GM19455 (cell line): ENCODE measurements around the gene SPTB.

Source experiments
- ATAC-seq: cut with Tn5 transposase; IDR thresholded peaks from one replicate; pipeline ENCODE4 v1.9.1; 2021; ENCODE audit not compliant: unreplicated experiment

SPTB gene

DNA sequence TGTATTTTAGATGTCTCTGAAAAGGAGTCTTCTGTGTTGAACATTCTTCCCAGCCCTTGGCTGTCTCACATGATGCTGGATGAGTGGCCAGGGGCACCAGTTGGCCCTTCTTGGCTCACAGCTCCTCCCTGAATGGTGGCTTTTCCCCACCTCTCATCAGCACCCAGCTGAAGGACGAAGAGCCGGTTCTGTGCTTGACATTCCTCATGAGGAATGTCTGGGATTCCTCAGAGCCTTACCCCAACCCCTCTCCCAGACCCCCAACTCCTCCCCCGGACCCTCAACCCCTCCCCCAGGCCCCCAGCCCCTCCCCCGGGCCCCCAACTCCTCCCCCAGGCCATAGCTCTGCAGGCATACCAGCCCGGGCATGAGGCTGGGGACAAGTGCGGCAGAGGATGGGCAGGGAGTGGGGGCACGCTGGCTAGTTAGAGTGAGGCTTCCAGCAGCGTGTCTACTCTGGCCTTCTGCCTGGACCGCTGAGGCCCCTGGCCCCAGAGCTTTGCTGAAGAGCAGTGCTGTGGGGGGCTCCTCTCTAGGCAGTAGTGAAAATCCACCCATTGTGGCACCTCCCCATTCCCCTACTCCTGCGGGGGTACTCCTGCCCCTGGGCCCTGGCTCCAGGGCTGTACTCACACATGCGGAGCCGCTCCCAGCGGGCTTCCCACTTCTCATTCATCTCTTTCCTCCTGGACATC is 111.2 kb downstream of the SPTB start:
- no peak for ATAC-seq

- no peak for ATAC-seq
These were observed 112.3 kb downstream of the SPTB start for GRCh38 chr14:64767215-64767964.

- no peak for ATAC-seq
These were observed 113.1 kb downstream of the SPTB start for GRCh38 chr14:64766430-64767151.

DNA sequence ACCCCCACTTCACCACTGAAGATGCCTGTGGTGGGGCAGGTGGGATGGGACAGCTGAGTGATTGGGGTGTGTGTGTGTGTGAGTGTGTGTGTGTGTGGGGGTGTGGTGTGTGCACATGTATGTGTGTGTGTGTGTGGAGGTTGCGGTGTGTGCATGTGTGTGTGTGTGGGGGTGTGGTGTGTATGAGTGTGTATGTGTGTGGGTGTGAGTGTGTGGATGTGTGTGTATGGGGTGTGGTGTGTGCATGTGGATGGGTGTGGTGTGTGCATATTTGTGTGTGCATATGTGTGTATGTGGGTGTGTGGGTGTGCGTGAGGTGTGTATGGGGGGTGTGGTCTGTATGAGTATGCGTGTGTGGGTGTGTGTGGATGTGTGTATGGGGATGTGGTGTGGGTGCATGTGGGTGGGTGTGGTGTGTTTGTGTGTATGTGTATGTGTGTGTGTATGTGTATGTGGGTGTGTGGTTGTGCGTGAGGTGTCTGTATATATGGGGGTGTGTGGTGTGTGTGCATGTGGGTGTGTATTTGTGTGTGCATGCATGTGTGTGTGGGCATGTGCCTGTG is 113.9 kb downstream of the SPTB start:
- ATAC-seq = no peak

DNA sequence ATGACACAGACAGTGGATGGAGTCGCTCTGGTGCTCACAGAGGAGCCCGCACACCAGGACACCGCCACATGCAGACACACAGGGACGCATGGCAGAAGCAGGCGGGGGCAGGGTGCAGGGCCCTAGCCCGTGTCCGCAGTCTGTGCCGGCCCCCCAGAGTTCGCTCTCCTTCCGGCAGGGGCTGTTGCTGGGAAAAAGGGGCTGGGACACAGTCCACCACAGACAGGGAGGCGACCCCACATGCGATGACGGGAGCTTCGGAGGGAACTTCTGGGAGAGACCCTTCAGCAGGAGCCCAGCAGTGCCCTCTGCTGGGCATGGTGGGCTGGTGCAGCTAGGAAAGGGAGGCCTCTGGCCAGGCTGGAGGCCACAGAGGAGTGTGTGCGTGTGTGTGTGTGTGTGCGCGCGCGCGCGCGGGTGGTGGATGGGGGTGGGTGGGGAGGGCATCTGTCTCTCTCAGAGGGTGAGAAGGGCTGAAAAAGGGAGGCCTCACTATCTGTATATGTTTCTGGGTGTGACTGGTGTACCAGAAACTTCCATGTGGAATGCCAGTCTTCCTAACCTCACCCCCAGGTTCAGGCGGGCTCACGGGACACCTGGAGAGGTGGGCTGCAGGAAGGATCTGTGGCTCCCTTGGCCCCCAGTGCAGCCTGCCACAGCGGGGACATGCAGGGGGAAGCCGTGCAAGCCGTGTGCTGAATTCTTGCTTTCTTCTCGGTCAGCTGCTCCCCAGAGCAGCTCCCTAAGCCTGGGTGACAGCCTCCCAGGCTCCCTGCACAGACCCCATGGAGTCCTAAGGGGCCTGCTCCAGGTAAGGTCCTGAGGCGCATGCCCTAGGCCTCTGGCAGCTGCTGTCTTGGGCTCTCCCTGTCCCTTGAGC is 114.8 kb downstream of the SPTB start:
- ATAC-seq = no peak

DNA sequence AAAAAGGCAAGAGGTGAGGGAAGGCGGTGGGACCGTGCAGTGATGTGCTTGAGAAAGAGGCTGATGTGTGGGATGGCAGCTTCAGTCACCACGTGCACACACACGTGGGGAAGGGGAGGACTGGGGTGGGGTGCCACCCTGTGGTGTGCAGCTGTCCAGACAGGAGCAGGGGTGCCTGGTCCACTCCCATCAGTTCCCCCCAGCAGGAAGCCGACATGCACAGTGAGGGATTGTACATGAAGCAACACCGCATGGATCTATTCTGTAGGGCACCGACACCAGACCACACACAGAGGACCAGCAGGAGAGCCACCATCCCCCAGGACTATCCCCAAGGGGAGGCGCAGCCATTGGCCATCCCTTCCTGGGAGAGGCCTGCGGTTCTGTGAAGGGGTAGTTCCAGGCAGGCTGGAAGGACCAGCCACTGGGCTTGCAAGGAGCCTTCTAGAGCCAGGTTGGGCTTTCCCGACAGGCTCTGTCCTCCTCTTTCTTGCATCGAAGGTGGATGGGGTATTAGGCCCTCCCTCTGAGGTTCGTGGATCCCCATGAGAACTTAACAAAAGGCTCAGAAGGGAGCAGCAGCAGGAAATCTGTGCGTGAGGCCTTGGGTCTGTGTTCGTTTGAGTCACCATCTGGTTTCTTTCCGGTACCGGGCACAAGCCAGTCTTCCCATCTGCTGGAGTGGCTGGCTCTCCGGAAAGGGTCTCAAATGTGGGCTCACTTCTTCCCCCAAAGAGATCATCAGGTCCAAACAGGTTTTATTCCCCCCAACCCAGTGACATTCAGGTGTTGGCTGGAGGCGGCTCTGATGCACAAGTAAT is 115.7 kb downstream of the SPTB start:
- no peak for ATAC-seq

DNA sequence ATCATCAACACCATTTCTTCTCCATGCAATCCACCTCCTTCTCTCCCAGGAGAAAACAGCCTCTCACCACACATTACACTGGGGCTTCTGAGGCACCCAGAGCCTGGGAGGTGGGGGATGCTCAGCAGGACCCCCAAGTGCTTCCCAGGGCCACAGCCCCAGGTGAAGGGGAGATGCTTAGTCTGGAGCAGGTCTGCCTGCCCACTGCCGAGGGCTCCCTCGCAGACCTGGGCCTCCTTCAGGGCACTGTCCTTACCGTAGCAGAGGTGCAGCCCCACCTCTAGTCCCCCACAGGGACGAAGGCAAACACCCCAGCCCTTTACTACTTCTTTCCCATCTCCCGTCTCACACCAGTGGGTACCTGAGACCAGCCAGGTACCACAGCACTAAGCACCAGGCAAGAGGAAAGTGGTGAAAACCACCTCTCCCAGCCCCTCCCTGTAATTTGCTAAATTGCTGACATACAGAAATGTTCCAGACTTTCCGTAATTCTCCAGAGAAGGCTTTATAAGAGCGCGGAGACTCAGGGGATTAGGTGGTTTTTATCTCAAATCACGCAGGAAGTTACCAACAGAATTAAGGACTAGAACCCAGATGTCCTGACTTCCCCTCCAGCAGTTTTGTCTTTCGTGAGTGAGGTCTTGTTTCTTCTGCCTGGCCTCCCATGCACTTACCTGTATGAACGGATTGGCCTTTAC is 116.5 kb downstream of the SPTB start:
- ATAC-seq = no peak

GRCh38 chr14:64762044-64763034 is 117.4 kb downstream of the SPTB start:
- no peak for ATAC-seq

DNA sequence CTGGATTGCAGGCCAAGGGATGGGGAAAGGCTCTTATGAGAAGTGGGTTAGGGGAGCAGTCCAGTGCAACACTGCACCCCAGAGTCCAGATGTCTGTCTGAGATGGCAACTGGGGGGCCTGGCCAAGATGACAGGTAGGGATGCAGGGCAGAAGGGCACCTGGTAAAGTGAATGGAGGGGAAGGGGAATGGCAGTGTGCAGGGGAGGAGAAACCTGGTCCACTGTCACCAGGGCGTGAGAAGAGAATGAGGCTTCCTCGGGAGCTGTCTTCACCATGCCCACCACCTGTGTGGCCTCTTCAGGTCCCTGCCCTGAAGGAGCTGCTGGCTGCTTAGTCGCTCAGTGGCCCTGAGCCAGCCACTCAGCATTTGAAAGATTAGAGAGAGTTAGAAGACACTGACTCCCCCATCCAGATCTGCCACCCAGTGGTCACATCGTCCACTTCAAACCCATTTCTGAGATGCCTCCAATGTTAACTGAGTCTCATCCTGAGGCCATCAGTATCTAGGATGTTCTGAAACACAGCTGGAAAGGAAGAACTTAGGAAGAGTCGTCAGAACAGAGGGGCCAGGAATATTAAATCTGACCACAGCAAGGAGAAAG is 118.2 kb downstream of the SPTB start:
- no peak for ATAC-seq

- ATAC-seq = no peak
These were observed 118.8 kb downstream of the SPTB start for GRCh38 chr14:64760916-64761315.

DNA sequence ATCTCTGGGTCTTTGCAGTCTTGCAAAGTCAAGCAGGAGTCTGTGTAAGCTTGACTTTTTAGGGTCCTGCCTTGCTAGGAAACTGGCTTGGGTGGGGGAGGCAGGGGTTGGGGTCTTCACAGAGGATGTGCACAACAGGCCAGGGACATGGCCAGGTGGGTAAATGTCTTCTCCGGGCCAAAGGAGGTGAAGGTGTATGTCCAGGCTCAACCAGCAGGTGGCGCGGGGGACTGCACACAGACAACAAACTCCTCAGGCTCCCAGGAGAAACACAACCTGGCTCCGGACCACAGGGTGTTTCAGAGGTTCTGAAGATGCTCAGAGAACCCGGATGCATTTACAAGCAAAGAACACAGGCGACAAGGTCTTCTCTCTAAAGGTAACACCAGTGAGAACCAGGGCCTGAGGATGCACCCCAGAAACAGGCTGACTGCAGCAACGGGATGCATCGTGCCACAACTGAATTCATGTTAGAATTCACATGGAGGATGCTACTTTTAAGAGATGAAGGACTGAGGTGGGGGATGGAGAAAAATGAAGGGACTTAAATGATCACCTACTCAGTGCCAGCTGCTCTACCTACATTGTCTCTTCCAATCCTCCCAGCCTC is 119.5 kb downstream of the SPTB start:
- ATAC-seq = no peak

- ATAC-seq = no peak
These were observed 120.2 kb downstream of the SPTB start for GRCh38 chr14:64759555-64759938.

DNA sequence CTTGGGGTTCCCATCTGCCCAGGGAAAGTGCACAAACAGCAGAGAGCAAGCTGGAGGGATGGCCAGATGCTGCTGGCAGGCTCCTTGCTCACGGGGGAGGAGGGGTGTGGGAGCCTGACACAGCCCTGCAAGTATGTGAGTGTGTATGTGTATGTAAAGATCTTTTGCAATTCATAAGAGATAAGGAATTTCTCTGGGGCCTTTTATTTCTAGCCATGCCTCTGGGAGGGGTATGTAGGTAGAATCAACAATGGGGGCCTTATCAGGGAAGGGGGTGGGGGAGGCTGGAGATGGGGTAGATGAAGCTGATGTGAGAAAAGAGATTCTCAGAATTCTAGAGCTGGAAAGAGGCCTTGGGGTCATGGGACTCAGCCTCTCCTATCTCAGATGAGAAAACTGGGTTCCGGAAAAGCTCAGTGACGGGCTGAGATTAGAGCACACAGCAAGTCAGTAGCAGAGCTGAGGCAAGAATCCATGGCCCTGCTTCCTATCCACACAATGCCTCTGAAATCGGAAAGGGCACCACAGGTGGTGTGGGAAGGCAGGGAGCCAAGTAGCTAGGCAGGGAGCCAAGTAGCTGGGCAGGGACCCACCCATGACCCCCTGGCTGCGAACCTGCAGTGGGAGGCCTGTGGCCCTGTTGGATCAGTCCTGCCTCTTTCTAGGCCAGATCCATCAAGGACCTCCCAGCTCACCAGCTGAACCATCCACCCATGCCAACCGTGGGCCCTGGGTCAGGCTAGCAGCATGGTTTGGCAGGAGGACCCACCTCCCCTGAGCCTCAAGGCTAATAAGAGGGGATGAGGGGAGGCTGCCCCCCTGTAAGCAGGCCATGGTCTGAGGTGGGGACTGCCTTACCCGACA is 120.8 kb downstream of the SPTB start:
- ATAC-seq = no peak

DNA sequence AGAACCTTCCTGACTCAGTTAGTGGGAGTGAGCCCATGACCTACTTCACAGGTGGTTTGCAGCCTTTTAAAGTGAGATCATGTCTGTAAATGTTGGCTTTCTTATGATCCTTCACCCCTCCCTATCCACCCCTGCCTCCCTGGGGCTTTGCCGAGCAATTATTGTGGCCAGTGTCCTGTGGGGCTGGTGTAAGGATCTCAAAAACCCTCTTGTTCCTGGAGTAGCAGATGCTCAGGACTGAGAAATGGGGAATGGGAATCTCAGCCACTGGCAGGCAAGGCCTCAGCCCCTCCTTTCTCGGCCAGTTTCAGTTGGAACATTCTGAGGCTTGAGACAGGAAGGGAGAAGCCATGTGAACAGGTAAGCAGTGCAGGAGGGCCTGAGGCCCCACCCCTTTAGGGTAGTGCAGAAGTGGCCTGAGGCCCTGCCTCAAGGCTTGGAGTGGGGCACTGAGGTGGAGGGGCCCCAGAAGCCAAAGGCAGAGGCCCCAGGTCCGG is 121.6 kb downstream of the SPTB start:
- ATAC-seq = no peak

DNA sequence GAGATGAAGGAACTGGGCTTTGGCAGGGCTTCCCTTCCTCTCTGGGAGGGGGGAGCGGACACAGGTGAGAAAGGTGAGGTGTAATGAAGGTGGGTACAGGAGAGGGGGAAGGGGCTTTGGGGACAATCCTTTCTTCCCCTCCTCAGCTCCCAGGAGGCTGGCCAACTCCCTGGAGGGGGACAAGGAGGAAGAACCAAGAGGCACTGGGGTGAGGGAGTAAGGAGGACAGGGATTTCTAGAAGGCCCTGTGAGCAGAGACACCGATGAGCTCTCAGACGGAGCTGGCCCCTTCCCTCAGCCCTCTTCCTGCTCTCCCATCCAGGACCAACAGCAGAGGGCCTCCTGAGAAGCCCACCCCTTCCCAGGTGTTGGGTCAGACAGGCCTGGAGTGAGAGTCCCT is 122.1 kb downstream of the SPTB start:
- ATAC-seq = no peak

DNA sequence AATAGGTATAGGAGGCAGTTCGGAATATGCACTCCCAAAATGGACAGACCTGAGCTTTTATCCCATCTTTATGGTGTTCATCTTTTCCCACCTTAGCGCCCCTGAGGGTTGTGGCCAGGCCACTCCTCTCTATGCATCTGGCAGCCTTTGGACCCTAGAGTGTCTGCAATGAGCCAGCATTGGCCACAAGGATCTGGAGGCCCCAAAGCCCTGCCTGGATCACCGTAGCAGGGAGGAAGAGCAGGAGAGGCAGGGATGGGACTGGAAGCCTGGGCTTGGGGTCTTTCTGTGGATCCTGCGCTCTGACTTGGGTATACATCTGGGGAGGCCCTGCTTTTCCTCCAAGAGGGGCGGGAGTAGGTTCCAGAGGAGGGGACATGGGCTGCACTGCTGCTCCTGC is 123.0 kb downstream of the SPTB start:
- no peak for ATAC-seq
